Measurements from ENCODE around the gene EME1. TPM values are rescaled to one million over a fixed set of nuclear protein-coding genes. Genes with fewer than 3 reads are reported as not detected.

EME1 gene
- total RNA-seq, 3 donors from 2014 or later, result 0.29 to 2.0 (median 0.64) TPM

- H3K4me3 ChIP-seq, result no peak overlapping the region
- intact Hi-C loops (cut with DNase I; ENCODE audit: low total_unique reads), result no loop called here
Observed at GRCh38 chr17:50422738-50423137, 49.7 kb downstream of the EME1 start.

GRCh38 chr17:50423553-50424159 is 50.6 kb downstream of the EME1 start:
- Histone ChIP-seq H3K9me3 (no peaks in the 10 kb centered on the region), H3K27me3 (no peaks in the 10 kb centered on the region), H3K36me3 (no peaks in the 10 kb centered on the region), H3K4me3 (no peak overlapping the region), H3K27ac (peak overlapping the region in 1 of 2 donors; percentile 91), H3K4me1 (peaks cover 6 to 10% of the 10 kb centered on the region in 2 donors)
- DNase-seq (ENCODE audit: low spot score in 2 of 2), result peak in 1 of 2 donors; percentile 72
- TF ChIP-seq POLR2A (IDR thresholded peaks at IDR 0.05), result no peak
- TF ChIP-seq POLR2AphosphoS5 (IDR thresholded peaks at IDR 0.05), result peak in 1 of 3 donors; percentile 42
- intact Hi-C loops (cut with DNase I; ENCODE audit: low total_unique reads), result no loop called here

More at GRCh38 chr17:50422738-50423137, 49.7 kb downstream of the EME1 start:
- Histone ChIP-seq H3K9me3 (no peaks in the 10 kb centered on the region), H3K27me3 (no peaks in the 10 kb centered on the region), H3K4me1 (peaks cover 4 to 6% of the 10 kb centered on the region in 2 donors), H3K36me3 (no peaks in the 10 kb centered on the region), H3K27ac (peak overlapping the region in 1 of 2 donors; percentile 17)
- no peak for DNase-seq (ENCODE audit: low spot score in 2 of 2)
- no peak for TF ChIP-seq CTCF (IDR thresholded peaks at IDR 0.05)
- TF ChIP-seq POLR2A (IDR thresholded peaks at IDR 0.05), result no peak
- no peak for TF ChIP-seq POLR2AphosphoS5 (IDR thresholded peaks at IDR 0.05)

- Histone ChIP-seq H3K36me3 (no peaks in the 10 kb centered on the region), H3K4me3 (no peak overlapping the region), H3K4me1 (peaks cover 6 to 10% of the 10 kb centered on the region in 2 donors), H3K27ac (peak overlapping the region; percentile 86 to 91), H3K27me3 (no peaks in the 10 kb centered on the region), H3K9me3 (no peaks in the 10 kb centered on the region)
- TF ChIP-seq CTCF (IDR thresholded peaks at IDR 0.05) (no peak), POLR2AphosphoS5 (IDR thresholded peaks at IDR 0.05) (no peak), POLR2A (IDR thresholded peaks at IDR 0.05) (no peak)
- no peak for DNase-seq (ENCODE audit: low spot score in 2 of 2)
- intact Hi-C loops (cut with DNase I; ENCODE audit: low total_unique reads), result no loop called here
Observed at GRCh38 chr17:50424246-50424995, 51.4 kb downstream of the EME1 start.

- Histone ChIP-seq H3K9me3 (no peaks in the 10 kb centered on the region), H3K4me3 (peak overlapping the region; percentile 49 to 81 (median 77)), H3K4me1 (peaks cover 6 to 10% of the 10 kb centered on the region in 2 donors), H3K27me3 (no peaks in the 10 kb centered on the region), H3K27ac (peak overlapping the region; percentile 86 to 91), H3K36me3 (no peaks in the 10 kb centered on the region)
- TF ChIP-seq POLR2AphosphoS5 (IDR thresholded peaks at IDR 0.05) (no peak), POLR2A (IDR thresholded peaks at IDR 0.05) (no peak), CTCF (IDR thresholded peaks at IDR 0.05) (no peak)
- intact Hi-C loops (cut with DNase I; ENCODE audit: low total_unique reads), result no loop called here
- DNase-seq (ENCODE audit: low spot score in 2 of 2), result no peak
Observed at GRCh38 chr17:50424996-50425681, 52.1 kb downstream of the EME1 start.

GRCh38 chr17:50425682-50426471 is 52.8 kb downstream of the EME1 start, which contains the start of gene ACSF2:
Gene ACSF2, plus strand, starts transcription at chr17:50426218. Its CDS starts 44 bp downstream, at chr17:50426262.
- TF ChIP-seq POLR2AphosphoS5 (IDR thresholded peaks at IDR 0.05) (peak in 2 of 3 donors; percentile 7 to 55), CTCF (IDR thresholded peaks at IDR 0.05) (no peak), POLR2A (IDR thresholded peaks at IDR 0.05) (peak; percentile 60)
- Histone ChIP-seq H3K4me1 (peaks cover 6 to 10% of the 10 kb centered on the region in 2 donors), H3K36me3 (no peaks in the 10 kb centered on the region), H3K4me3 (peak within 1 kb of the TSS; percentile 49 to 81 (median 77)), H3K27me3 (no peaks in the 10 kb centered on the region), H3K9me3 (no peaks in the 10 kb centered on the region), H3K27ac (peak within 1 kb of the TSS; percentile 86 to 91)
- intact Hi-C loops (cut with DNase I; ENCODE audit: low total_unique reads), result no loop called here
- peak; percentile 72 to 78 for DNase-seq (ENCODE audit: low spot score in 2 of 2)
